ENCODE measurements around the gene DMKN. TPM values are rescaled to one million over a fixed set of nuclear protein-coding genes. Genes with fewer than 3 reads are reported as not detected.

Gene DMKN
- total and polyA plus RNA-seq, 9 of the 15 experiments (the other 6 are each of a cell fraction or from before 2014, with no cell fraction given), result 0.36 to 0.53 TPM; not detected in 7

DNA sequence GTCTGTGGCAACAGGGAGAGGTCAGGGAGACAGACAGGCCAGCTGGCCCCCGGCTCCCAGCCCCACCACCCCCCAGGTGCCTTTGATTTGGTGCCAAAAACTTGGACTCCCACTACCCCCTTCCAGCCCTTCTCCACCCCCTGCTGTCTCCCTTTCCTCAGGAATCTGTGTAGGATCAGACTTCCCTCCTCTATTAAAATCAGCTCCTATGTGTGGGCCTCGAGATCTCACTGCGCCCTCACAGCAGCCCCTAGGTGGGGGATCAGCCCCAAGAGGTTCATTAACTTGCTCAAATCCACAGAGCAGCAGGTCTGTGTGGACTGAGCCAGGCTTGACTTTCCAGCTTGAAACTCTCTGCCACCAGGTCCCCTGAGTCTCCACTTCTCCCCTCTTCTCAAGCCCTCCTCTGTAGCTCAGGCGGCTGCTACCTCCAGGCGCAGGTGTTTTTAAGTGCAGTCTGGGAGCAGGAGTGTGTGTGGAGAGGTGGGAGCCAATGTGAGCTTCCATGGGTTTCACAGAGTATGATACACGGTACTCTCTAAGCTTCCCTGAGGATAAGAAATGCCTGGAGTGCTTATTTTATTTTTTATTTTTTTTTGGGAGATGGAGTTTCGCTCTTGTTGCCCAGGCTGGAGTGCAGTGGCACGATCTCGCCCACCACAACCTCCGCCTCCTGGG is 21.5 kb upstream of the DMKN start (continued):
- TF ChIP-seq HDAC8 (tag; IDR thresholded peaks at IDR 0.05), result no peak
- no peak for TF ChIP-seq MECOM (CRISPR knock-in tag; IDR thresholded peaks at IDR 0.05)
- TF ChIP-seq KDM4B (IDR thresholded peaks at IDR 0.05; ENCODE audit: borderline replicate concordance in 2 of 2, low read depth in 1 of 2), result no peak
- TF ChIP-seq CCNT2 (IDR thresholded peaks at IDR 0.05; ENCODE audit: borderline replicate concordance, extremely low read depth, insufficient read length, low read depth, low read length), result no peak
- TF ChIP-seq COPS2 (conservative IDR thresholded peaks at IDR 0.05), result no peak
- no peak for TF ChIP-seq MYBL2 (IDR thresholded peaks at IDR 0.05; ENCODE audit: low read depth)
- TF ChIP-seq MYBL2 (CRISPR knock-in tag; IDR thresholded peaks at IDR 0.05; ENCODE audit: borderline replicate concordance), result no peak
- no peak for TF ChIP-seq MED1 (CRISPR knock-in tag; IDR thresholded peaks at IDR 0.05; ENCODE audit: borderline replicate concordance)
- TF ChIP-seq SMAD3 (CRISPR knock-in tag; conservative IDR thresholded peaks at IDR 0.05), result no peak
- no peak for TF ChIP-seq ZNF212 (CRISPR knock-in tag; IDR thresholded peaks at IDR 0.05)

DNA sequence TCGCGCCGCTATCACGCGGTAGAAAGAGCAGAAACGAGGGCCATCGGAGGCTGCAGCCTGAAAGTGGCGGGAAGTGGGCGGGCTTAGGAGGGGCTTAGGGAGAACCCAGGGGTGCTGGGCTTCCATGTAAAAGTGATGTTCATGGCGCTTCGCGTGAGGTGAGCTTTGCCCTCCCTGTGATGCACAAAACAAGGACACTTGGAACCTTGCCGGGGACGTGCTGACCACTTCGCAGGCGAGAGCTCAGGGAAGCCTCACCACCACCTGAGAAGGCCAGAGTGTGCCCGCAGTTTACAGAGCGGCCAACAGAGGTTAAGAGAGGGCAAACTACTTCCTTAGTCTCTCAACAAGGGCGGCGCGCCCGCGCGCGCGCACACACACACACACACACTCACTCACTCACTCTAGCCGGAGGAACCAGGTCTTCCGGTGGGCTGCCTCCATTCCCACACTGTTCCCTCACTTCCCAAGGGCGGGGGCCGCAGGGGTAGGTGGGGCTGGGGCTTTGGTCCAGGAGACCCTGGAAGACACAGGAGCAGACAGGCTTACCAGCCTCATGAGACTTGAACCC is 20.5 kb upstream of the DMKN start:
- no TSS peak for BruUV-seq (replicated peaks)
- 5% methylated on average over 29 of the region's 30 CpGs for WGBS (ENCODE audit: insufficient coverage, low coverage, missing lambda C conversion rate)

More for the DNA sequence above, 20.5 kb upstream of the DMKN start:
- H3K4me2 ChIP-seq (ENCODE audit: insufficient read depth, low read length), result no peak overlapping the region
- H3K79me2 ChIP-seq (ENCODE audit: control insufficient read depth, insufficient read depth, low read length), result no peaks in the 10 kb centered on the region
- H3K9me1 ChIP-seq (ENCODE audit: control insufficient read depth, insufficient read depth, low read length), result no peaks in the 10 kb centered on the region
- no peak overlapping the region for H3K27ac ChIP-seq (ENCODE audit: extremely low read depth, low read depth, low read length)
- no peaks in the 10 kb centered on the region for H3K36me3 ChIP-seq (ENCODE audit: control insufficient read depth, insufficient read depth, low read length)
- H3K4me3 ChIP-seq, result no peak overlapping the region
- TF ChIP-seq NRF1 (conservative IDR thresholded peaks at IDR 0.05 in 1 of 2, IDR thresholded peaks at IDR 0.05 in 1 of 2) (peak; percentile 53 to 64), ZNF165 (CRISPR knock-in tag; IDR thresholded peaks at IDR 0.05; ENCODE audit: borderline replicate concordance) (no peak), MECOM (CRISPR knock-in tag; IDR thresholded peaks at IDR 0.05) (no peak)
- TF ChIP-seq, protein P1, sequence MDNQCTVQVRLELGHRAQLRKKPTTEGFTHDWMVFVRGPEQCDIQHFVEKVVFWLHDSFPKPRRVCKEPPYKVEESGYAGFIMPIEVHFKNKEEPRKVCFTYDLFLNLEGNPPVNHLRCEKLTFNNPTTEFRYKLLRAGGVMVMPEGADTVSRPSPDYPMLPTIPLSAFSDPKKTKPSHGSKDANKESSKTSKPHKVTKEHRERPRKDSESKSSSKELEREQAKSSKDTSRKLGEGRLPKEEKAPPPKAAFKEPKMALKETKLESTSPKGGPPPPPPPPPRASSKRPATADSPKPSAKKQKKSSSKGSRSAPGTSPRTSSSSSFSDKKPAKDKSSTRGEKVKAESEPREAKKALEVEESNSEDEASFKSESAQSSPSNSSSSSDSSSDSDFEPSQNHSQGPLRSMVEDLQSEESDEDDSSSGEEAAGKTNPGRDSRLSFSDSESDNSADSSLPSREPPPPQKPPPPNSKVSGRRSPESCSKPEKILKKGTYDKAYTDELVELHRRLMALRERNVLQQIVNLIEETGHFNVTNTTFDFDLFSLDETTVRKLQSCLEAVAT (IDR thresholded peaks at IDR 0.05), result no peak
- H3K9me3 ChIP-seq (replicated peaks; ENCODE audit: control insufficient read depth, insufficient read depth, low read depth, low read length), result no peaks in the 10 kb centered on the region
- ATAC-seq, result peak; percentile 45
- FAIRE-seq, result no peak
- peaks cover 3 to 13% of the 10 kb centered on the region in 2 experiments; a peak in 3 of 5 replicates for H3K4me1 ChIP-seq (replicated peaks in 1 of 2; ENCODE audit: control insufficient read depth in 2 of 2, insufficient read depth in 2 of 2, low read length in 2 of 2)
- ChIA-PET POLR2A (no interaction called here), CTCF (ENCODE audit: low intra/inter-chr PET ratio) (no interaction called here)
- in situ Hi-C loops (cut with MboI) (no loop called here), intact Hi-C loops (cut with micrococcal nuclease) (no loop called here)
- peak in 1 of 4 experiments; percentile 29 for DNase-seq (ENCODE audit: extremely low read depth in 1 of 4, low spot score in 3 of 4)
- H3K27me3 ChIP-seq (ENCODE audit: control insufficient read depth in 2 of 2, insufficient read depth in 2 of 2, low read length in 2 of 2), result peaks cover 31 to 67% of the 10 kb centered on the region in 2 experiments
- H2AFZ ChIP-seq (ENCODE audit: low read depth, low read length), result no peak overlapping the region
- peaks cover under 1% of the 10 kb centered on the region for H4K20me1 ChIP-seq (replicated peaks; ENCODE audit: control insufficient read depth, insufficient read depth, low read length)
- H3K9ac ChIP-seq (ENCODE audit: insufficient read depth in 1 of 2, low read depth in 2 of 2, low read length in 2 of 2), result no peak overlapping the region; a peak in 1 of 4 replicates
